ENCODE results near the gene TEX22.

The TEX22 gene

GRCh38 chr14:105420974-105421674 is 22.8 kb downstream of the TEX22 start:
- no peak for DNase-seq (ENCODE audit: low read depth)

DNA sequence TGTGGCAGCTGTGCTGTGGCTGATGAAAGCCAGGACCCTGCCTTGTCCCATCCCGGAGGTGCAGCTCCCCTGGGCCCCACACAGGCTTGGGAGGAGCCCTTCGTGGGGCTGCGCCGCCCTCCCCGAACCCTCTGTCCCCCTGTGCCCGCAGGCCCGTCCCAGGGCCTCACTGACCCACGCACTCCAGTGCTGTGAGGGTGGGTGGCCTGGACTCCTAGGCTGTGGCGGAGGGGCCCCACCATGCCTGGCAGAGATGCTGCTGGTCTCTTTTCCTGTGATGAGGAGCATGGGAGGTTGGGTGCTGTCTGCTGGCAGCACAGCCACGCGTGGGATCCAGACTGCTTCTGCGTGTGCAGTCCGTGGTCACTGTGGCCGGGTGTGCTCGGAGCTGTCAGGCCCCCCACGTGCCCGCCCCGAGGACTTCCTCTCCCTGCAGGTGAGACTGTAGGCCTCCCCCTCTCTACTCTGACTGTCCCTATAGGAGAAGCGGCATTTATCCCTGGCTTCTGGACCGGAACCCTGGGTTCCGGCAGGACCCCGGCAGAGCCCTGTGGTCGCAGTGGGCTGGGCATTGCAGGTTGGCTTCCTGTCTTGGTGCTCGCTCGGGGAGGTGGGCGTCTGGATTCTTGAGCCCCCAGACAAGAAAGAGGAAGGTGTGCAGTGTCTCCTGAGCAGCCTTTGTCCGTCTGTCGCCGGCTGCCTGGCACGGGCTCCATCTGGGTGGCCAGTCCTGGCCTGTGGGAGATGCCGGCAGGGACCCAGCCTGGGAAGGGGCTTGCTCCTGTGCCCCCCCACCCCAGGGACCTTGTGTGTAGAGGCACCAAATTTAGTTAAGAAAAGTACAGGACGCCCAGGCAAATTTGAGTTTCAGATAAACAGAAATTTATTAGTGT is 23.6 kb downstream of the TEX22 start:
- DNase-seq (ENCODE audit: low read depth), result no peak

- no peak for DNase-seq (ENCODE audit: low read depth)
Observed at GRCh38 chr14:105422695-105423487, 24.6 kb downstream of the TEX22 start.

GRCh38 chr14:105423488-105424195 is 25.3 kb downstream of the TEX22 start:
- no peak for DNase-seq (ENCODE audit: low read depth)

GRCh38 chr14:105424861-105425260 is 26.5 kb downstream of the TEX22 start:
- DNase-seq (ENCODE audit: low read depth), result no peak

DNA sequence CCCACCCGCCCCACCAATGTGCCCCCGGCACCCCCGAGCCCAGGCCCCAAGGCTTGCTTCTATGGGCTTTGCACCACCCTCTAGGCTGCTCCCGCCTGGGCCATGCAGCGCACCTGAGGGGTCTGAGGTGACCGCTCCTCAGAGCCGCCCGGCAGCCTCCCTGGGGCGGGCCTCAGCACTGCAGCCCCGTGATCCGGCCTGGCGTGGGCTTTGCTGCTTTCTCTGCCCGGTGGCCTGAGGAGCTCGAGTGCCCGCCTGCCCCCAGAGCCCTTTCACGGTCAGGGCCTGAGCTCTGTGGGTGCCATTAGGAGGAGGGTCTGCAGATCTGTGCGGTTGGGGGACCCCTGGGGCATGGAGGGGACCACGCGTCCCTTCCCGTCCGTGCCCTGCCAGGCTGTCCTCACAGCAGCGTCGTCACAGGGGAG is 27.5 kb downstream of the TEX22 start:
- no peak for DNase-seq (ENCODE audit: low read depth)

- DNase-seq (ENCODE audit: low read depth), result no peak
Observed at GRCh38 chr14:105426416-105427130, 28.2 kb downstream of the TEX22 start.

- DNase-seq (ENCODE audit: low read depth), result no peak
Observed at GRCh38 chr14:105427412-105427811, 29.1 kb downstream of the TEX22 start.

DNA sequence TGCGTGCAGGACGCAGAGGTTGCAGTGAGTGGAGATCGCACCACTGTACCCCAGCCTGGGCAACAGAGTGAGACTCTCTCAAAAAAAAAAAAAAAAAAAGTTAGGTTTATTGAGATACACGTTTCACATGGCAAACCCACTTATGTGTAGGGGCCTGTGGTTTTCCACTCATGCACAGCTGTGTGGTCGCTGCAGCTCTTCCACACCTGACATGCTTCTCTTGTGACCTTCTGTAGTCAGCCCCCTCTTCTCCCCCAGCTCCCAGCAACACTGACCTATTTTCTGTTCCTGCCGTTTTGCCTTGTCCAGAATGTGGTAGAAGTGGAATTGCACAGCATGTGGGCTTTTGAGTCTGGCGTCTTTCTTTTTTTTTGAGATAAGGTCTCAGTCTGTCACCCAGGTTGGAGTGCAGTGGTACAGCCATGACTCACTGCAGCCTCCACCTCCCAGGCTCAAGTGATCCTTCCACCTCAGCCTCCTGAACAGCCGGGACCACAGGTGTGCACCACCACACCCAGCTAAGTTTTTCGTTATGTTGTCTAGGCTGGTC is 29.7 kb downstream of the TEX22 start:
- no peak for DNase-seq (ENCODE audit: low read depth)

DNA sequence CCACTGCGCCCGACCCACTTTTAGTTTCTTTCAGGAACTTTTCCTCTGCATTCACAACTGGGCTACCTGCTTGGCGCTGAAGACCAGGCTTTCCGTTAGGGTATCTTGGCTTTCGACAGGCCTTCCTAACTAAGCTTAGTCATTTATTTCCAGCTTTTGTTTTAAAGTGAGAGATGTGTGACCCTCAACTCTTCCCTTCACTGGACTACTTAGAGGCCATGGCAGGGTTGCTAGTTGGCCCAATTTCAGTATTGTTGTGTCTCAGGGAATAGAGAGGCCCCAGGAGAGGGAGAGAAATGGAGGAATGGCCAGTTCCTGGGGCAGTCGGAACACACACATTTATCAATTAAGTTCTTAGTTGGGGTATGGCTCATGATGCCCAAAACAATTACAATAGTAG is 31.7 kb downstream of the TEX22 start:
- no peak for DNase-seq (ENCODE audit: low read depth)

- DNase-seq (ENCODE audit: low read depth), result no peak
Observed at GRCh38 chr14:105430565-105430964, 32.2 kb downstream of the TEX22 start.

DNA sequence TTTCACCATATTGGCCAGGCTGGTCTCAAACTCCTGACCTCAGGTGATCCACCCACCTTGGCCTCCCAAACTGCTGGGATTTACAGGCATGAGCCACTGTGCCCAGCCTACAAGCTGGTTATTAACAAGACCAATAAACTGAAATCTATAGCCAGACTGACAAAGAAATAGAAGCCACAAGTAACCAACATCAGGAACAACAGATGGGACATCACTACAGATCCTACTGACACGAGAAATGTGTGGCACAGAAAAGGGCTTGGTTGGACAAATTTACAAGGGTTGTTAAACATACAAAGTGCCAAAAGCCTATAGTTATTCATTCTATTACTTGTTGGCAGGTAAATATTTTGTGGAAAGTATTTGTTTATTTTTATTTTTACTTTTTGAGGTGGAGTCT is 32.9 kb downstream of the TEX22 start:
- no peak for DNase-seq (ENCODE audit: low read depth)

DNA sequence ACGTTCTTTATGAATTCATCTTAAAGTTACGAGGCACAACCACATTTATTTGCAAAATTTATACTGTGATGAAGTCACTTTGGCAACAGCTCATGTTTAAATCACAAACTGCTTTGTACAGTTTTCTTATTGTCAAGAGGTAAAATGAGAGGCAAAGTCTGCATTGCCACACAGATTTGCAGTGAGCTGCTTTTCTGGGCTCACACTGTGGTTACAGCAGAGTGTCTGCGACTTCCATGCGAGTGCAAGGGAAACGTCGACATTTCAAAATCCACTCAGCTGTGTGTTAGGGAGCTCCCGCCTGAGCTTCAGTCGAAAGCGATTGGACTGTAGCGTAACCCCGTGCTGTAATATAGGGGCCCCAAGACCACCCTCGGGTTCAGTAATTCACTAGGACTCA is 34.3 kb downstream of the TEX22 start:
- DNase-seq (ENCODE audit: low read depth), result no peak

- DNase-seq (ENCODE audit: low read depth), result no peak
Observed at GRCh38 chr14:105433161-105433605, 34.8 kb downstream of the TEX22 start.

DNA sequence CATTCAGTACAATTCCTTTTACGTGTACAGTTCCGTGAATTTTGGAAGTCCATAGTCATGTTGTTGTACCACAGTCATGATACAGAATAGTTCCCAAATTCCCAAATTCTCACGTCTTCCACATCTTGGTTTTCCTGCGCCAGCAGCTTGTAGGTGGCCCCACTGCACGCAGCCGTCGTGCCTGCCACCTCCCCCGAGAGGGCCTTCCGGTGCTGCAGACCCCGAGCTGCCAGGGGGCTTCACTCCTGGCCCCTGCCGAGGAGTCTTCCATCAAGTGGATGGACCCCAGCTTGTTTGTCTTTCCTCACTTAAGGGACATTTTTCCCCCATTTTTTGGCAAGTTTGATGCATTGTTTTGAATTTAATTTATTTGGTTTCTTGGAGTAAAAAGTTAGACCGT is 38.1 kb downstream of the TEX22 start:
- DNase-seq (ENCODE audit: low read depth), result no peak

- DNase-seq (ENCODE audit: low read depth), result no peak
Observed at GRCh38 chr14:105436891-105437722, 38.8 kb downstream of the TEX22 start.

GRCh38 chr14:105437723-105438500 is 39.6 kb downstream of the TEX22 start:
- no peak for DNase-seq (ENCODE audit: low read depth)

DNA sequence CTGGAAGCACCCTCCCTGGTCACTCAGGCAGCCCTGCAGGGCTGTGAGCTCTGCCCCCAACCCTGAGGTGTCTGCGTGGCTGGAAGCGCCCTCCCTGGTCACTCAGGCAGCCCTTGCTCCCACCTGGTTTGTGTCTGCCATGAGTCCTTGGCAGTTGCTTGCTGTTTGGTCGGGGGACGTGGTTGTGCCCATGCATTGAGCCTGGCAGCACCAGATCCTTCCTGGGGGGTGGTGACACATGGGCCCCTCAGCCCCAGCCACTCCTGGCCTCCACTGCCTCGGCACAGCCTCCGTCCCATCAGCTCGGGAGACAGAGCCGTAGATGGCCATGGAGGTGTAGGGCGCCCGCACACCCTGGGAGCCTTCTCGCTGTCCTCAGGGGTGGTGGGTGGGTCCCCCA is 40.8 kb downstream of the TEX22 start:
- DNase-seq (ENCODE audit: low read depth), result no peak

Measured in stimulated activated CD4-positive, alpha-beta T cell treated with anti-CD3 and anti-CD28 coated beads, Interleukin-2, amount 100 ng/mL, for 4 hours (primary cell).